DOHH2 (cell line): ENCODE measurements around the gene SORD.
"Not testable (repeated sequence)": the region's sequence is repeated elsewhere in the genome, so short reads cannot be mapped to it uniquely, and the experiment has no call there.

Experiments
- H3F3A ChIP-seq: fragments of 200-600 bp; sonication (generic), shearing (Covaris generic); 2 replicates; pipeline ENCODE4 v1.6.0; 2016; ENCODE audit warnings: antibody characterized with exemption, mild to moderate bottlenecking; ENCODE audit not compliant: control insufficient read depth, insufficient read depth
- H3K27ac ChIP-seq: fragments of 200-600 bp; sonication (generic); 2 replicates; pipeline ENCODE4 v1.5.1; 2014; ENCODE audit warnings: low read depth, mild to moderate bottlenecking, low read length, moderate library complexity
- H3K27me3 ChIP-seq: fragments of 200-600 bp; sonication (generic); 2 replicates; pipeline ENCODE4 v1.6.1; 2014; ENCODE audit warnings: mild to moderate bottlenecking, low read length, mixed read lengths; ENCODE audit not compliant: control insufficient read depth
- H3K36me3 ChIP-seq: fragments of 200-600 bp; sonication (generic); 2 replicates; pipeline ENCODE4 v1.6.1; 2014; ENCODE audit warnings: mild to moderate bottlenecking, low read length, moderate library complexity, mixed read lengths; ENCODE audit not compliant: control insufficient read depth
- H3K4me1 ChIP-seq: fragments of 200-600 bp; sonication (generic); 2 replicates; pipeline ENCODE4 v1.6.1; 2014; ENCODE audit warnings: mild to moderate bottlenecking, low read length, mixed read lengths; ENCODE audit not compliant: control insufficient read depth
- H3K4me2 ChIP-seq: fragments of 200-600 bp; sonication (generic); 2 replicates; pipeline ENCODE4 v1.6.0; 2014; ENCODE audit warnings: mild to moderate bottlenecking, low read length, moderate library complexity
- H3K4me3 ChIP-seq: fragments of 200-600 bp; sonication (generic); 2 replicates; pipeline ENCODE4 v1.5.1; 2014; ENCODE audit warnings: mild to moderate bottlenecking, low read length, mixed read lengths
- H3K79me2 ChIP-seq: fragments of 200-600 bp; sonication (generic); 2 replicates; pipeline ENCODE4 v1.6.1; 2014; ENCODE audit warnings: mild to moderate bottlenecking, low read length, mixed read lengths; ENCODE audit not compliant: control insufficient read depth
- H3K9me2 ChIP-seq: fragments of 200-600 bp; sonication (generic); replicated peaks from 2 replicates; pipeline ENCODE4 v1.6.1; 2014; ENCODE audit warnings: mild to moderate bottlenecking, low read length, mixed read lengths; ENCODE audit not compliant: control insufficient read depth
- H3K9me3 ChIP-seq: fragments of 200-600 bp; sonication (generic); 2 replicates; pipeline ENCODE4 v1.6.1; 2014; ENCODE audit warnings: antibody characterized with exemption, low read length, mixed read lengths; ENCODE audit not compliant: control insufficient read depth, insufficient read depth
- H4K20me1 ChIP-seq: fragments of 200-600 bp; sonication (generic); 2 replicates; pipeline ENCODE4 v1.6.0; 2014; ENCODE audit warnings: low read depth, mild to moderate bottlenecking, antibody characterized with exemption, low read length, moderate library complexity; ENCODE audit not compliant: control insufficient read depth, insufficient read depth
- CTCF ChIP-seq: fragments of 200-600 bp; sonication (generic); IDR thresholded peaks from one replicate; pipeline ENCODE4 v1.5.1; 2014; ENCODE audit warnings: antibody characterized with exemption, mild to moderate bottlenecking, low read depth, low read length; ENCODE audit not compliant: poor library complexity, severe bottlenecking
- EZH2phosphoT487 ChIP-seq: fragments of 200-600 bp; sonication (generic); IDR thresholded peaks from 2 replicates; pipeline ENCODE4 v1.6.1; 2017; ENCODE audit warnings: borderline replicate concordance, mild to moderate bottlenecking, antibody characterized with exemption, low read length, moderate library complexity, mixed read lengths

The SORD gene

GRCh38 chr15:45023659-45024225 is 747 bp downstream of the SORD start:
- Histone ChIP-seq H4K20me1 (no peaks in the 10 kb centered on the region), H3K27ac (no peak overlapping the region), H3F3A (no peaks in the 10 kb centered on the region), H3K79me2 (no peaks in the 10 kb centered on the region), H3K4me1 (peaks cover 13% of the 10 kb centered on the region), H3K9me2 (no peaks in the 10 kb centered on the region), H3K4me2 (peak overlapping the region; percentile 71), H3K9me3 (no peaks in the 10 kb centered on the region), H3K36me3 (no peaks in the 10 kb centered on the region), H3K27me3 (no peaks in the 10 kb centered on the region), H3K4me3 (peak overlapping the region; percentile 75)
- no peak for TF ChIP-seq EZH2phosphoT487
- no peak for TF ChIP-seq CTCF

GRCh38 chr15:45024649-45025048 is 1.7 kb downstream of the SORD start:
- H4K20me1 ChIP-seq, H3K9me3 ChIP-seq, H3K27ac ChIP-seq, H3K4me3 ChIP-seq, H3K79me2 ChIP-seq, H3K9me2 ChIP-seq, H3K4me2 ChIP-seq, H3K36me3 ChIP-seq, H3F3A ChIP-seq, H3K27me3 ChIP-seq: not testable (repeated sequence)
- H3K4me1 ChIP-seq: peaks cover 13% of the 10 kb centered on the region

- not testable (repeated sequence) for H4K20me1 ChIP-seq, H3K4me2 ChIP-seq, H3K27ac ChIP-seq, H3K79me2 ChIP-seq, H3K4me3 ChIP-seq, H3K9me3 ChIP-seq, H3K36me3 ChIP-seq, H3K9me2 ChIP-seq, H3K27me3 ChIP-seq, H3F3A ChIP-seq
- peaks cover 13% of the 10 kb centered on the region for H3K4me1 ChIP-seq
Observed at GRCh38 chr15:45025627-45026026, 2.6 kb downstream of the SORD start.

- peaks cover 13% of the 10 kb centered on the region for H3K4me1 ChIP-seq
- no peak overlapping the region for H3K27ac ChIP-seq
Observed at GRCh38 chr15:45026651-45027190, 3.7 kb downstream of the SORD start.

More at GRCh38 chr15:45026651-45027190, 3.7 kb downstream of the SORD start:
- TF ChIP-seq EZH2phosphoT487: no peak
- TF ChIP-seq CTCF: no peak
- Histone ChIP-seq H3F3A (no peaks in the 10 kb centered on the region), H3K27me3 (no peaks in the 10 kb centered on the region), H3K9me3 (no peaks in the 10 kb centered on the region; the same call in 1 of the 2 replicates), H3K4me3 (no peak overlapping the region), H3K4me2 (no peak overlapping the region), H4K20me1 (no peaks in the 10 kb centered on the region), H3K9me2 (no peaks in the 10 kb centered on the region), H3K36me3 (no peaks in the 10 kb centered on the region), H3K79me2 (no peaks in the 10 kb centered on the region)
